Measurements from ENCODE around the gene ARL6IP1.

The ARL6IP1 gene

GRCh38 chr16:18834864-18835263, 33.5 kb upstream of the ARL6IP1 start:
- TF ChIP-seq CTCF (conservative IDR thresholded peaks at IDR 0.05; ENCODE audit: control insufficient read depth, insufficient read depth, low read depth, low read length), result no peak
- H3K4me3 ChIP-seq (ENCODE audit: control insufficient read depth, low read depth, low read length), result no peak overlapping the region
- DNase-seq (ENCODE audit: low read depth), result no peak

DNA sequence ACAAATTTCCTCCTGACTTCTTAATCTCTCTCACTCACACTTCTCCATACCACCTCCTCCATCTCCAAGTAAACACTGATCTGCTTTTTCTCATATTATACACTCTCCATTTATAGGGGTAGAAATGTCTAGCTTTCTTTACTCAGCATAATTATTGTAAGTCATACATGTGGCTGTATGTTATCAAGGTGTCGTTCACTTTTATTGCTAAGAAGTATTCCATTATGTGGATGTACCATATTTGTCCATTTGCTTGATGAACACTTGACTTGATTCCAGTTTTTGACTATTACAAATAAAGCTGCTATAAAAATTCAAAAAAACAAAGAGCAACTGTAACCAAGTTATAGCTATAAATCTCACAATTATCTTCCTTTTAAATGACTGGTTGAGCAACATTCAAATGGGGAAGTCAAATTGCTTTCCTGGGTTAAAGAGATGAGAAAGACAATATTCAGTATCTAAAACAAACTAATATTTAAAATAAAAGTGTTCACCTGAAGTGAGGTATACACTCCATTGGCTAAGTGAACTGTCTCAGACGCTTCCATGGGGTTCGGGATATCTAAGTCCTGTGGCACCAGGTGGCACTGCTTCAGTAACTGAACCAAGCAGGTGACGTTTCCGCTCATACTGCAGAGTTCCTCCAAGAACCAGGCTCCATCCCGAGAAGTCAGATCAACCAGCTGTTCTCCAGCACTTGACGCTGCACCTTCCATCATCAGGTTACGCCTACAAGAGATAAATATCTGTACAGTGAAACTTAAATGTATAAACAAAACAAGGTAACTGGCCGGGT, 32.6 kb upstream of the ARL6IP1 start:
- H3K4me3 ChIP-seq (ENCODE audit: control insufficient read depth, low read depth, low read length), result no peak overlapping the region
- DNase-seq (ENCODE audit: low read depth), result no peak
- no peak for TF ChIP-seq CTCF (conservative IDR thresholded peaks at IDR 0.05; ENCODE audit: control insufficient read depth, insufficient read depth, low read depth, low read length)

GRCh38 chr16:18832613-18833012, 31.3 kb upstream of the ARL6IP1 start:
- DNase-seq (ENCODE audit: low read depth), result no peak
- TF ChIP-seq CTCF (conservative IDR thresholded peaks at IDR 0.05; ENCODE audit: control insufficient read depth, insufficient read depth, low read depth, low read length), result no peak
- no peak overlapping the region for H3K4me3 ChIP-seq (ENCODE audit: control insufficient read depth, low read depth, low read length)

DNA sequence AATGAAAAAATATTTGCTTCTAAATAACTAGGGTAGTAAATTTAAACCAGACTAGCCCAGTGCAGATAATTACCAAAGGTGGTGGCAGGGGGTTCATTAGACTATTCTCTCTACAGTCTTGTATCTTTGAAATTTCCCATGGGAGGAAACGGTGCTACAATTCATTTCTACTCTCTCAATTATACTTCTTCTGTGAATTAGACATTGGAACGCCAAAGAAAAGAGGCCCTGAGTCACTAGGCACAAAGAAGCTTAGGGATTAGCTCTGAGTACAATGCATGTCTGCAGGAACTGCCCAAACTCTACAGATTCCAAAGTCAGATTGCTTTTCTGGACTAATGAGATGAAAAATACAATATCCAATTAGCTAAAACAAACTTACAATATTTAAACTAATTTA, 30.7 kb upstream of the ARL6IP1 start:
- H3K4me3 ChIP-seq (ENCODE audit: control insufficient read depth, low read depth, low read length), result no peak overlapping the region
- no peak for DNase-seq (ENCODE audit: low read depth)
- no peak for TF ChIP-seq CTCF (conservative IDR thresholded peaks at IDR 0.05; ENCODE audit: control insufficient read depth, insufficient read depth, low read depth, low read length)

DNA sequence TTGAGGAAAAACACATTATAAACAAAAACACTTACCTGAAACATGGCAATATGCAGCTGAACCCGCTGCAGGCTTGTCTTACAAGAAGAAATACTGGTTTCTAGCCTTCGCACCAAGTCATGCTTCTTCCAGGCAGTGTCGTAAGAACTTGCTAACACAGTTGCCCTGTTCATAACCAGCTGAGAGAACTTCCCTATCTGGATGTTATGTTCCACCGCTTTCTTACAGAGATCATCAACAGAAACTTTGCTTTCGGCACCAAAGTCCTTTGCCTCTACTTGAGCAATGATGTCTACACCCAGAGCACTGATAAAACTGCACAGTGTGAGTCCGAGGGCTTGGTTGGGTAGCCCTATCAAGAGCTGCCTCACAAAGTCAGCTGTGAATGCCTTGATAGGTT, 27.9 kb upstream of the ARL6IP1 start:
- no peak for TF ChIP-seq CTCF (conservative IDR thresholded peaks at IDR 0.05; ENCODE audit: control insufficient read depth, insufficient read depth, low read depth, low read length)
- H3K4me3 ChIP-seq (ENCODE audit: control insufficient read depth, low read depth, low read length), result no peak overlapping the region
- no peak for DNase-seq (ENCODE audit: low read depth)

DNA sequence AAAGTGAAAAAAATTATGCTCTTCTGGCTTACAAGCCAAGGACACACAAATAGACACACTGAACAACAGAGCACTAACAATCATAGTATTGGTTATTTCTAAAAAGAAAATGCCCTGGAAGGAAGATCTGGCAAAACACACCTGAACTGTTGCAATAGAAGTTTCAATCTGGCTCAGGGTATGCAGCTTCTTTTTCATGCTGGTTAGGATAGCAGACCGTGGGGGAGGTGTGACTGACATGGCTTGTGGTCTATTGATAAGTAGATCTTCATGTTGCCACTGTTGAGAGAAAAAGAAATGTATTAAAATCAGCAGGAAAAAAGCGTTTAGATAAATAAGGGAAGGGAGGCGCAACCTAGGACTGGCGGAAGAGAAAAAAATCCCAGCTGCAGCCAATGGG, 26.5 kb upstream of the ARL6IP1 start:
- DNase-seq (ENCODE audit: low read depth), result no peak
- TF ChIP-seq CTCF (conservative IDR thresholded peaks at IDR 0.05; ENCODE audit: control insufficient read depth, insufficient read depth, low read depth, low read length), result no peak
- no peak overlapping the region for H3K4me3 ChIP-seq (ENCODE audit: control insufficient read depth, low read depth, low read length)

Data from fibroblast of mammary gland (primary cell).